Subcutaneous abdominal adipose tissue (tissue), 5 donors: ENCODE data around the gene IL12A.
A peak's percentile ranks its signal among the peaks of the same experiment; 100 is the strongest.

Source experiments
- H3K27ac ChIP-seq: one replicate; pipeline ENCODE4 v1.7.0; 2013; ENCODE audit warnings: low read depth, mild to moderate bottlenecking, inconsistent platforms, low read length, moderate library complexity
- H3K27me3 ChIP-seq, 5 donors: one replicate each; pipeline ENCODE4 v1.7.0; 2013; ENCODE audit warnings: low read length in 5 of 5, inconsistent platforms in 1 of 5; ENCODE audit not compliant: control insufficient read depth in 5 of 5, insufficient read depth in 4 of 5
- H3K36me3 ChIP-seq, 5 donors: one replicate each; pipeline ENCODE4 v1.7.0; 2013; ENCODE audit warnings: low read length in 5 of 5; ENCODE audit not compliant: control insufficient read depth in 5 of 5, insufficient read depth in 5 of 5
- H3K4me1 ChIP-seq, 5 donors: one replicate each; pipeline ENCODE4 v1.7.0; 2013; ENCODE audit warnings: low read length in 5 of 5, mild to moderate bottlenecking in 3 of 5, moderate library complexity in 1 of 5; ENCODE audit not compliant: control insufficient read depth in 5 of 5, insufficient read depth in 5 of 5
- H3K4me3 ChIP-seq, 5 donors: one replicate each; pipeline ENCODE4 v1.7.0; 2013; ENCODE audit warnings: low read length in 5 of 5, low read depth in 1 of 5
- H3K9ac ChIP-seq, 5 donors: one replicate each; pipeline ENCODE4 v1.7.0; 2013; ENCODE audit warnings: low read length in 5 of 5, mild to moderate bottlenecking in 4 of 5, moderate library complexity in 3 of 5
- H3K9me3 ChIP-seq, 5 donors: one replicate each; pipeline ENCODE4 v1.7.0; 2013; ENCODE audit warnings: low read length in 5 of 5; ENCODE audit not compliant: control insufficient read depth in 5 of 5
- donor health status: healthy.
- donor health status: healthy.
- donor health status: healthy.
- donor health status: healthy.
- donor health status: healthy.

Gene IL12A

DNA sequence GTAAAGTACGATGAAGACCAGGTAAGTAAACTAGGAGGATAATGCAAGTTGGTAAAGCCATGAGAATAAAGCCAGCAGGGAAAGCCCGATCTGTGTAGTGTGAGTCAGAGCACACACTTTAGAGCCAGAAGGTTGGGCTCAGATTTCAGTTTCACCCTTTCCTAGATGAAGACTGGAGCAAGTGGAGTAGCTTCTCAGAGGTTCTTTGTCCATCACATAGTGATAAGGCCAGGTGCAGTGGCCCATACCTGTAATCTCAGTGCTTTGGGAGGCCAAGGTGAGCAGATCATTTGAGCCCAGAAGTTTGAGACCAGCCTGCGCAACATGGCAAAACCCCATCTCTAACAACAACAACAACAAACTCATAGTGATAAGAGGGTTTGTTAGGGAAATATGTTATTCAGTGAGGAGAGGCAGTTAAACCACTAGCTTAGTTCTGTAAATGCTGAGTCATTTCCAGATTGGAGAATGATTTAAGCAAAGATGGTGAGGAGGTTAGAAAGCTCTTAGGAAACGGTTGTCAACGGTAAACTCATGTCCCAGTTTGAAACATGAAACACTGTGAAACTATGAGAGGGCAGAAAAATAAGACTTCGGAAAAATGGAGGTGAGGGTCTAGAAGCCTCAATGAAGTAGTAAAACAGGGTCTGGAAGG is 39.0 kb downstream of the IL12A start:
- Histone ChIP-seq H3K36me3 (no peaks in the 10 kb centered on the region), H3K27ac (no peak overlapping the region), H3K27me3 (peaks cover 0 to 3% (median 0%) of the 10 kb centered on the region in 5 donors), H3K4me3 (no peak overlapping the region), H3K4me1 (no peaks in the 10 kb centered on the region), H3K9me3 (no peaks in the 10 kb centered on the region), H3K9ac (no peak overlapping the region)

DNA sequence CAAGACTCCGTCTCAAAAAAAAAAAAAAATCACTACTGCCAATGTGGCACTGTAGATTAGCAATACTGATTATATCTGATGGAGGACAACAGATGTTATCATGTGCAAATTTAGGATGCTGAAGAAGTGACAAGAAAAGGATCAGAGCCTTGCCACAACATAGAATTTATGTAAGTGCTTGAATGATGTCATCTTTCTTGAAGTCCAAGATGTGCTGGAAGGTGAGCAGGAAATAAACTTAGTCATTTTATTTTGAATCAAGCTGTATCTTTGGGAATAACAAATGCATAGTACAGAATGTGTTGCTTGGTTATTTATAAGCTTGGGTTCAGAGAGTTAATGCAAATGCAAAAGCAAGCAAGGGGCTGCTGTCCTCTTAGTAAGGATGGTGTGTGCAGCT is 47.1 kb downstream of the IL12A start:
- peaks cover 12 to 26% (median 15%) of the 10 kb centered on the region in 5 donors for H3K27me3 ChIP-seq
- no peak overlapping the region for H3K9ac ChIP-seq
- no peak overlapping the region for H3K27ac ChIP-seq
- peaks cover 0 to 7% (median 5%) of the 10 kb centered on the region in 5 donors for H3K4me1 ChIP-seq
- H3K4me3 ChIP-seq, result no peak overlapping the region
- H3K36me3 ChIP-seq, result no peaks in the 10 kb centered on the region
- no peaks in the 10 kb centered on the region for H3K9me3 ChIP-seq

DNA sequence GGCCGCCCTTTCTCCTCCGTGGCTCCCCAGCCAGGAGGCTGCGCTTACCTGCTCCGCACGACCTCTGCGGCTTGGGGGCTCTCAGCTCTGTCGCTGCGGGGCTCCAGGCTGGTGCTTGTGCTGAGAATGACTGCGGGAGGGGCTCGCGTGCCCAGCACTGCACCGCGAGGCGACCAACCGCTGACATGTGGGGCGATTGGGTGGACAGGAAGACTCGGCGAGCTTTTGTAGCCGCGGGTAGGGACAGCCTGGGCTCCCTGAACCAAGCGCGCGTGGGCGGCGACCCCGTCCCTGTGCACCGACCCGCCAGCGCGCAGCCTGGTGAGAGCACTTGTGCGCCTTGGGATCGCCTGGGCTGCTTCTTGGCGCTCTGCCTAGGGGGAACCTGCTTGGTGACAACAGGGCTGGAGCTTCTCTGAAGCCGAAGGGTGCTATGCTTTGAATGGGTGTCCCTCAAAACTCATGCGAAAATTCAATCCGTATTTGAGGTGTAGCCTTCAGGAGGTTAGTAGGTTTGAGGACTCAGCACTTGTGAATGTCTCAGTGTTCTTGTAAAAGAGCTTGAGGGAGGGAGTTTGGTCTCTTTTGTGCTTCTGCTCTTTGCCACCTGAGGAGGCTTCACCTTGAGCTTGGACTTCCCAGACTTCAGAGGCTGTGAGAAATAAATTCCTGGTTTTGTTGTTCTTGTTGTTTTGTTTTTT is 50.4 kb downstream of the IL12A start:
- no peak overlapping the region for H3K9ac ChIP-seq
- H3K4me3 ChIP-seq, result peak overlapping the region in 2 of 5 donors; percentile 6 to 49
- H3K36me3 ChIP-seq, result no peaks in the 10 kb centered on the region
- H3K27me3 ChIP-seq, result peaks cover 12 to 28% (median 15%) of the 10 kb centered on the region in 5 donors
- peaks cover 0 to 7% (median 5%) of the 10 kb centered on the region in 5 donors for H3K4me1 ChIP-seq
- H3K27ac ChIP-seq, result no peak overlapping the region
- H3K9me3 ChIP-seq, result peaks cover 5 to 15% (median 11%) of the 10 kb centered on the region in 5 donors

DNA sequence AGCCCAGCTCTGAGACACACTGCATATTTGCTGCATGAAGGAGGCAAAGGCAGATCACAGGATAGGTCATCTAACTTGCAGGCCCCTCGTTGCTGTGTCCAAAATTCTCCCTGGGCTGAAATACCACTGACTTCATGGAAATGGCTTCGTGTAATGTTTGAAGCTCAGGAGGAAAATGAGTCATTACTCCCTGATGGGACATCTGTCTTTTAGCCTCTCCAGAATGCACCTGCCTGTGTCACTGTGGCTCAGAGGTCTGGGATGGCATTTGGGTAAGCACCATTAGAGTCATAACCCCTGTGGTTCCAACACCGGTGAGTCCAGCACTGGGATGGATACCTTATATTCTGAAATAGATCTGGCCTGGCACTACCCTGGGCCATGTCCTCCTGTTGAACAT is 51.5 kb downstream of the IL12A start:
- Histone ChIP-seq H3K27ac (no peak overlapping the region), H3K9ac (no peak overlapping the region), H3K27me3 (peaks cover 12 to 28% (median 15%) of the 10 kb centered on the region in 5 donors), H3K36me3 (no peaks in the 10 kb centered on the region), H3K9me3 (peaks cover 5 to 15% (median 11%) of the 10 kb centered on the region in 5 donors), H3K4me3 (no peak overlapping the region), H3K4me1 (peaks cover 0 to 7% (median 5%) of the 10 kb centered on the region in 5 donors)

DNA sequence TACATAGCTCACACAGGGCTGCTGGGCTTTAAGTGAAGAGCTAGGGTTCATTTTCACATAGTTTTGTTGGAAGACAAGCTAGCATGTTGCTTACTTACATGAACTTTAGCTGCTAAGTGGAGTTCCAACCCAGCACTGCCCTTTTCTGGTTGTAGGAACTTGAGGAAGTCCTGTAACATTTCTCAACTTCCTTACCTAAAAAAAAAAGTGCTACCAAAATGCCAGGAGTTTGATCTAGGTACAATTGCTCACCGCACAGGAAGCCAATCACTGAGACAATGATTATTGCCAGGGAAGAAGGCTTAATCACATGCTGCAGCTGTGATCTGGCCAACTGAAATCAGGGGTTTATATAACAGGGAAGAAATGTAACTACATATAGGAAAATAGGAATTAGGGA is 52.8 kb downstream of the IL12A start:
- Histone ChIP-seq H3K27ac (no peak overlapping the region), H3K27me3 (peaks cover 12 to 28% (median 15%) of the 10 kb centered on the region in 5 donors), H3K9me3 (peaks cover 5 to 15% (median 11%) of the 10 kb centered on the region in 5 donors), H3K4me3 (no peak overlapping the region), H3K4me1 (peaks cover 0 to 7% (median 5%) of the 10 kb centered on the region in 5 donors), H3K9ac (no peak overlapping the region), H3K36me3 (no peaks in the 10 kb centered on the region)

DNA sequence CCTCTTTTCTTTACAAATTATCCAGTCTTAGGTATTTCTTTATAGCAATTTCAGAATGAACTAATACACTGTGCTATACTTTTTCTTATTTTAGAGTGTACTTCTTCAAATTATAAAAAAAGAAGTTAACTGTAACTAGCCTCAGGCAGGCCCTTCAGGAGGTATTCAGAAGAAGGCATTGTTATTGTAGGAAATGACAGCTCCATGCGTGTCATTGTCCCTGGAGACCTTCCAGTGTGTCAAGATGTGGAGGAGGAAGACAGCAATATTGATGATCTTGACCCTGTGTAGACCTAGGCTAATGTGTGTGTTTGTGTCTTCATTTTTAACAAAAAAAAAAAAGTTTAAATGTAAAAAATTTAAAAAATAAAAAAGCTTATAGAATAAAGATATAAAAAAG is 55.5 kb downstream of the IL12A start:
- Histone ChIP-seq H3K27ac (no peak overlapping the region), H3K9me3 (peaks cover 5 to 15% (median 11%) of the 10 kb centered on the region in 5 donors), H3K4me1 (peaks cover 0 to 1% (median 0%) of the 10 kb centered on the region in 5 donors), H3K36me3 (no peaks in the 10 kb centered on the region), H3K4me3 (no peak overlapping the region), H3K27me3 (peaks cover 2 to 15% (median 9%) of the 10 kb centered on the region in 5 donors), H3K9ac (no peak overlapping the region)
